ENCODE results near the gene SCN5A.

Gene SCN5A

GRCh38 chr3:38544926-38545325, 104.6 kb downstream of the SCN5A start:
- Histone ChIP-seq H3K4me3 (ENCODE audit: low read depth, low read length) (no peak overlapping the region), H3K27me3 (no peaks in the 10 kb centered on the region), H3K4me1 (peaks cover 9% of the 10 kb centered on the region), H3K9me3 (no peaks in the 10 kb centered on the region), H3K36me3 (no peaks in the 10 kb centered on the region)
- DNase-seq = no peak
- TF ChIP-seq, protein P1, sequence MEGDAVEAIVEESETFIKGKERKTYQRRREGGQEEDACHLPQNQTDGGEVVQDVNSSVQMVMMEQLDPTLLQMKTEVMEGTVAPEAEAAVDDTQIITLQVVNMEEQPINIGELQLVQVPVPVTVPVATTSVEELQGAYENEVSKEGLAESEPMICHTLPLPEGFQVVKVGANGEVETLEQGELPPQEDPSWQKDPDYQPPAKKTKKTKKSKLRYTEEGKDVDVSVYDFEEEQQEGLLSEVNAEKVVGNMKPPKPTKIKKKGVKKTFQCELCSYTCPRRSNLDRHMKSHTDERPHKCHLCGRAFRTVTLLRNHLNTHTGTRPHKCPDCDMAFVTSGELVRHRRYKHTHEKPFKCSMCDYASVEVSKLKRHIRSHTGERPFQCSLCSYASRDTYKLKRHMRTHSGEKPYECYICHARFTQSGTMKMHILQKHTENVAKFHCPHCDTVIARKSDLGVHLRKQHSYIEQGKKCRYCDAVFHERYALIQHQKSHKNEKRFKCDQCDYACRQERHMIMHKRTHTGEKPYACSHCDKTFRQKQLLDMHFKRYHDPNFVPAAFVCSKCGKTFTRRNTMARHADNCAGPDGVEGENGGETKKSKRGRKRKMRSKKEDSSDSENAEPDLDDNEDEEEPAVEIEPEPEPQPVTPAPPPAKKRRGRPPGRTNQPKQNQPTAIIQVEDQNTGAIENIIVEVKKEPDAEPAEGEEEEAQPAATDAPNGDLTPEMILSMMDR (IDR thresholded peaks at IDR 0.05; ENCODE audit: low read depth, low read length) = no peak

GRCh38 chr3:38543586-38543985, 105.9 kb downstream of the SCN5A start:
- peak; percentile 15 for DNase-seq
- no peaks in the 10 kb centered on the region for H3K36me3 ChIP-seq
- no peaks in the 10 kb centered on the region for H3K27me3 ChIP-seq
- TF ChIP-seq, protein P1 (IDR thresholded peaks at IDR 0.05; ENCODE audit: low read depth, low read length) = no peak
- no peak overlapping the region for H3K4me3 ChIP-seq (ENCODE audit: low read depth, low read length)
- H3K4me1 ChIP-seq = peaks cover 9% of the 10 kb centered on the region
- no peaks in the 10 kb centered on the region for H3K9me3 ChIP-seq

DNA sequence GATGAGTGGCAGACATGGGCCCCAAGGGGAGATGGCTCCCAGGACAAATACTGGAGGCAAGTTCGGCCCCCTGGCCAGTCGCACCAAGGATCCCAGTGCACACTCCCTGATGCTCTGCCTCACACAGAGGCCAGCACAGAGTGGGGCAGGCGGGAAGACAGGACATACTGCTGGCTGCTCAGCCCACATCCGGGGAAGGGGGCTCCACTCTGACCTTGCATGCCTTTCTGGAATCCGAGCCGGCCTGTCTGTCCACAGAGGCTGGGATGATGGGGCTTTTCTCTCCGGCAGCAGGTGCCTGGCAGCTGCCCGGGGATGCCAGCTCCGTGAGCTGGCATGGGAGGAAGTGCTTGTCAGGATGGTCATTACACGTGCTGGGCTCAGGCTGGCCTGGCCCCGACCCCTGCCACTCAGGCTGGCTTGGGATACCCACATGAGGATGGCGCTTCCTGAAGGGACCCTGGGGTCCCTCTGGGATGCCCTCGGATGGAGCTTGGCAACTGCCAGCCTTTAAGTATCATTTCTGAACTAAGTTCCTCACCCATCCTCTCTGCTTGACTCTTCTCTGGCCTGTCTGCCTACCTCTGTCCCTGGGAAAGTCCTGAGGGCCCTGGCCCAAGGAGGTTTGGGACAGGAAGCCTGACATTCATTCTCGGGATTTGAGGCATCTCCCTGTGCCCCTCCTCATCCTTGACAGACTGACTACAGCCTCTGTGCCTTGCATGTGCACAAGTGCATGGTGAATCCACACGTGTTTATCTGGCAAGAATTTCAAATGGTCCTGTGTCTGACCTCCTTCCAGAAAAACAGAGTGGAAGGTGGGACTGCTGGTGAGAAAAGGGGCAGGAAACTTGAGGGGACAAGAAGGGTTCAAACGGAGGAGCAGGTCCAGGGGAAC, 106.8 kb downstream of the SCN5A start:
- H3K4me1 ChIP-seq = peaks cover 9% of the 10 kb centered on the region
- TF ChIP-seq, protein P1 (IDR thresholded peaks at IDR 0.05; ENCODE audit: low read depth, low read length) = no peak
- H3K9me3 ChIP-seq = no peaks in the 10 kb centered on the region
- H3K27me3 ChIP-seq = no peaks in the 10 kb centered on the region
- no peaks in the 10 kb centered on the region for H3K36me3 ChIP-seq
- DNase-seq = peak; percentile 33
- H3K4me3 ChIP-seq (ENCODE audit: low read depth, low read length) = no peak overlapping the region

DNA sequence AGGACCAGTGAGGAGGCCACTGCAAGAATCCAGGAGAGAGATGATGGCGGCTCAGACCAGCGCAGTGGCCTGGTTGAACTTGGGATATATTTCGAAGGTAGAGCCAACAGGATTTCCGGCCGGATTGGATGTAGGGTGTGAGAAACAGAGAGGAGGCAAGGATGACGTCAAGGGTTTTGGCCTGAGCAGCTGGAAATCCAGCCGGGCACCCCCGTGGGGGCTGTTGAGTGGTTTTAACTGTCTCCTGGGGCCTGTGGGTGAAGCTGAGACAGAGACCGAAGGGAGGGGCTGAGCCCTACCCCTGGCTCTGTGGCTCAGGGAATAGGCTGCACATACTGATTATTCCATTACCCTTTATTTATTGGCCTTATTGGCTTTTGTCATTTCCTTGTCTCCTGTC, 107.7 kb downstream of the SCN5A start:
- no peaks in the 10 kb centered on the region for H3K36me3 ChIP-seq
- DNase-seq = peak; percentile 62
- H3K4me3 ChIP-seq (ENCODE audit: low read depth, low read length) = no peak overlapping the region
- no peaks in the 10 kb centered on the region for H3K9me3 ChIP-seq
- H3K27me3 ChIP-seq = no peaks in the 10 kb centered on the region
- H3K4me1 ChIP-seq = peaks cover 9% of the 10 kb centered on the region
- TF ChIP-seq, protein P1 (IDR thresholded peaks at IDR 0.05; ENCODE audit: low read depth, low read length) = no peak

DNA sequence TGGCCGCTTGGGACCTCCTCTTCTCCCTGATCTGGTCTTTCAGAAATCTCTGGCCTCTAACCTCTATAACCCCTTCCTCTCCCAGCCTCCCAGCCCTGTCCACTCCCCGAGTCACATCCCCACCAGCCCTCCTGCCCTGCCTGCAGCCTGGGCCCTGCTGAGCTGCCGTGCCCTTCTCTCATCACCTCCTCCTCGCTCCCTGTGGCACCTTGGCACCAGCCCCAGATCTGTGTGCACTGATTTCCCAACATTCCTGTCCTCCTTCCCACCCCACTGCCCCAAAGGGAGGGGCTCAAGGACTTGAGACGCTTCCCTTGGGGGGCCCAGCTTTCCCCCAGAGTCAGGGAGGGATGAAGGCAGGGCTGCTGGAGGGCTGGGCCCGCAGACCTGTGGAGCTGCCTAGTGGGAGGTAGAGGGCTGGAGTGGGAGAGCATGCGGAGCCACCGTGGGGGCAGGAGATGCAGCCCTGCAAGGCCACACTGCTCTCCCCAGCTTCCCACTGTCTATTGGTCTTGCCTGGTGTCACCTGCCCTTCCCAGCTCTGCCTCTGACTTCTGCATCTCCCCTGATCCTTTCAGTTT, 110.6 kb downstream of the SCN5A start:
- TF ChIP-seq, protein P1 (IDR thresholded peaks at IDR 0.05; ENCODE audit: low read depth, low read length) = no peak
- Histone ChIP-seq H3K9me3 (no peaks in the 10 kb centered on the region), H3K4me1 (peaks cover 9% of the 10 kb centered on the region), H3K27me3 (no peaks in the 10 kb centered on the region), H3K4me3 (ENCODE audit: low read depth, low read length) (no peak overlapping the region), H3K36me3 (no peaks in the 10 kb centered on the region)
- DNase-seq = no peak

DNA sequence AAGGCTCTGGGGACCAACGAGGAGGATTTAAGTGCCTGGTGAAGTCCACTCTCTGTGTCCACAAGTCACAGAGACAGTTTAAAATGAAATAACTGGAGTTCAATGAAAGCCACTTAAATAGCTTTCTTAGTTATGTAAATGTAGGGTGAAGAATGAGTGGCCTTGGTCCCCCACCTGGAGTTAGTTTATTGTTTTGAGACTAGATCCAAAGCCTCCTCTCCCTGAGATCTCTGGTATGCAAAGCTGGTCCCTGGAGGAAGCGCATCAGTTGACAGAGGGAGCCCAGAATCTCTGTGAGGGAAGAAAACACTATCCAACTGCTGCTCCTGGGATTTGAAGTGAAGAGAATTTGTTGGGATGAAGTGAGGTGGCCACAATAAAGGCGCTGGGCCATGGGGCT, 112.8 kb downstream of the SCN5A start:
- Histone ChIP-seq H3K27me3 (no peaks in the 10 kb centered on the region), H3K4me1 (peaks cover 8% of the 10 kb centered on the region), H3K36me3 (no peaks in the 10 kb centered on the region), H3K9me3 (no peaks in the 10 kb centered on the region), H3K4me3 (ENCODE audit: low read depth, low read length) (no peak overlapping the region)
- TF ChIP-seq, protein P1 (IDR thresholded peaks at IDR 0.05; ENCODE audit: low read depth, low read length) = no peak
- no peak for DNase-seq
